GM19324 (cell line): ENCODE data around the gene HIRA.

Source experiments
- ATAC-seq: cut with Tn5 transposase; IDR thresholded peaks from one replicate; pipeline ENCODE4 v1.9.1; 2021; ENCODE audit warnings: mild to moderate bottlenecking, moderate library complexity; ENCODE audit not compliant: unreplicated experiment, low FRiP score

HIRA gene

GRCh38 chr22:19412923-19413322, 18.6 kb downstream of the HIRA start:
- ATAC-seq = no peak

DNA sequence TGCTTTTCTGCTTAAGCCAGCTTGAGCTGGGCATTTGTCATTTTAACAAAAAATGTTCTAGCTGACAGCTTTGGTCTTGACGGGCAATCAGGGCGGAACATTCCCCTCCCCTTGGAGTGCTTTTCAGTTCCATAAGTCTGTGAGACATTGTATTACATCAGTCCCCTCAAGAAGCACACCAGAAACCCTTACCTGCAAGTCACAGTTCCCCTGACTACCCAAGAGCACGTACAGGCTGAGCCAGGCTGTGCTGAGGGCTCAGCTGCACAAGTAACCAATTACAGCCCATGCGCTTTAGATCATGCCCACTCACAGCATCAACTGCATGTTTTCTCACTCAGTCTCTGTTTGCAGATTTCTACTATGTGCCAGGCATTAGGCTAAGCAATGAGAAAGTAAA, 19.1 kb downstream of the HIRA start:
- no peak for ATAC-seq

- no peak for ATAC-seq
Measured at GRCh38 chr22:19411690-19412045, 19.9 kb downstream of the HIRA start.

DNA sequence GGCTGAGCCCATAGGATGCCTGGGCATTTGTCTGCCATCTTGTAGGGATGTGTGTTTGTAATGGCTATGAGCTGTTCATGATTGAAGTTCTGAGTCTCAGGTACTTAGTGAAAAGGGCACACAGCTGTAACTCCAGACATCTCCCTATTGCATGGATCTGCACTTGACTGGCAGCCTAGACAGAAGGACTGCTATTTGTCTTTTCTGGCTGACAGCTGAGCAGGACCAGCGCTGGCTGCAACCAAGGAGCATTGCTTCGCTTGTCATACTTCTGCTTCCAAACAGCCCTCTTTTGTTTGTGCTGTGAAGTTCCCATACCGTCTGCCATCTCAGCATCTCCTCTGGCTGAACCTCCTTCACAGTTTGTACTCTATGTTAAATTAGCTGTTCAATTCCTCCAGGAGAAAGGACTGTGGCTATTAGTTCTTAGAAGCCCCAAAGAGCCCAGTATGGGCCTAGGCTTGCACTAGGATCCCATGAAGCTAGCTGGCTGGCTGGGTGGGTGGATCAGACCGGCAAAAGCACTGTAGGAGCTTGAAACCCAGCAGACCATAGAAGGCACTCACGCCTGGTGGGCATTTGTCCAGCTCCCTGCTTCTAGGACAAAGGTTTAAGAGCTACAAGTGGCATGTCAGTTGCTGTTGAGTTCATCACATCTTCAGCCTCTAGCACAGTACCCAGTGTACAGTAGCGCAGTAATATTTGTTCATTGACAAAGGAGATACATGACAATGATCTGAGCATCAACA, 20.4 kb downstream of the HIRA start:
- ATAC-seq = no peak

- no peak for ATAC-seq
Measured at GRCh38 chr22:19407649-19408606, 23.6 kb downstream of the HIRA start.

- no peak for ATAC-seq
Measured at GRCh38 chr22:19406846-19407245, 24.7 kb downstream of the HIRA start.

DNA sequence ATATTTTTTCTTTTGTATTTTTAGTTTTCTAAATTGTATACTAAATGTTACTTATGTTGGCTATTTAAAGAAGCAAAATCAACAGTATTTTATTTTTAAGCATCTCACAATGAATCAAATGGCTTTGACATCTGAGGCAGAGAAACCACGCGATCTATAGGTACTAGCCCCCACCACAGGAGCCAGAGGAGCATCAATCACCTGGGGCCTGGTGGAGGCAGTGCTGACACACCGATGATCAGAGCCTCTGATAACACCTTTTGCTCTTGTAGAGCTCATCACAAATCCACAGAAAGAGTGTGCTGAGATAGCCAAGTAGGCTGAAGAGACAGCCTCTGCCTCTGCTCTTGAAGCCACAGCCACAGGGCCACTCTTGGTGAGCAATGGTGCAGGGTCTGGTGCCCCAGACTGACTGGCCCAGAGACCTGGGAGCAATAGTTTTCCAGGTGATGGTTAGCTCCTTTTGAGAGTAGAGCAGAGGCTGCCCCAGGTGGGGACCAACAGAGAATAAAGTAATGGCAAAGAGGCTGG, 25.2 kb downstream of the HIRA start:
- ATAC-seq = no peak

GRCh38 chr22:19405652-19406051, 25.9 kb downstream of the HIRA start:
- no peak for ATAC-seq

DNA sequence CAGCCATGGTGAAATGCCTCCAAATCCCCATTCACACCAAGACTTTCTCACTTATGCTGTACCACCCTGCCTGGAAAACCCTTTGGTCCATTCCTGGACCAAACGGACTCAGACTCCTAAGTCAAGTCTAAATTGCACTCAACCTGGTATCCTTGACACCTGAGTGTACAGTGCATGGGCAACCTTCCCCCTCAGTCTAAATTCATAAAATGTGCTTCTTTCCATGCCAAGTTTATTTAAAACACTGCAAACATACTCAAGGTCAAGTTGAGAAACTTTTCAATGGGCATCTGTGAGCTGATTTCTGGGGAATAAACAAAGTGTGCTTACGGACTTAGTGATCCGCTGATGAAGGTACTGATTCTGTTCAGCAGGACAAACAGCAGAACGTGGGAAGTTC, 26.4 kb downstream of the HIRA start:
- no peak for ATAC-seq

- ATAC-seq = no peak
Measured at GRCh38 chr22:19404676-19405075, 26.9 kb downstream of the HIRA start.

DNA sequence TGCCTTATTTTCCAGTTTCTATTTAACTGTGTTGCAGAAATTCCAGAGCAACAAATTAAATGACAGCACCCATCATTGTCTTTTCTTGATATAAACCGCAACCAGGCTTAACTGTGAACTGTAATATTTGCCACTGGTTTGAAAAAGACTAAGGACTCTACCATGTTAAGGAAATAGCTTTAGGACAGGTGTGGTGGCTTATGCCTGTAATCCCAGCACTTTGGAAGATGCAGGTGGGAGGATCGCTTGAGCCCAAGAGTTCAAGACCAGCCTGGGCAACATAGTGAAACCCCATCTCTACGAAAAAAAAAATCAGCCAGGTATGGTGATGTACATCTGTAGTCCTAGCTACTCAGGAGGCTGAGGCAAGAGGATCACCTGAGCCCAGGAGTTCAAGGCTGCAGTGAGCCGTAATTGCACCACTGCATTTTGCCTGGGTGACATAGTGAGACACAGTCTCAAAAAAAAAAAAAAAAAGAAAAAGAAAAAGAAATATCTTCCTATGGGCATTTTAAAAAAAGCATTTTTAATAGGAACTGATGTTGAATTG, 28.8 kb downstream of the HIRA start:
- no peak for ATAC-seq

- no peak for ATAC-seq
Measured at GRCh38 chr22:19401483-19401882, 30.1 kb downstream of the HIRA start.

DNA sequence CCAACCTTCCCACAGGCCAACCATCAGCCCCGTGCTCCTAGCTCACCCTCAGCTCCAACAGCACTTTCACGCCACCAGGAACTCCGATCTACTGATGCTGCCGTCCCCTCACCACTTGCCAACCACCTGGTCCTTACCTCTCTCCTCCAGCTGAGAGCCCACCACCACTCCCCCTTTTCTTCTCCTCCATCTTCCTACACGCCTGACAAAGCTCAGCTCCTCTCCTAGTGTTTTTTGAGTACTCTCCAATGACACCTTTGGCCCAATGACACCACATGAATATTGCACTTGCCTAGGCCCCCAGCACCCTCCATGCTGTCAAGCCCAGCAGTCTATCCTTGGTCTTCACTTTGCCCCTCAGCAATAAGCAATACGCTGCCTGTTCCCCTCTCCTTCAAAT, 30.7 kb downstream of the HIRA start:
- ATAC-seq = no peak

GRCh38 chr22:19398652-19399051, 32.9 kb downstream of the HIRA start:
- no peak for ATAC-seq

DNA sequence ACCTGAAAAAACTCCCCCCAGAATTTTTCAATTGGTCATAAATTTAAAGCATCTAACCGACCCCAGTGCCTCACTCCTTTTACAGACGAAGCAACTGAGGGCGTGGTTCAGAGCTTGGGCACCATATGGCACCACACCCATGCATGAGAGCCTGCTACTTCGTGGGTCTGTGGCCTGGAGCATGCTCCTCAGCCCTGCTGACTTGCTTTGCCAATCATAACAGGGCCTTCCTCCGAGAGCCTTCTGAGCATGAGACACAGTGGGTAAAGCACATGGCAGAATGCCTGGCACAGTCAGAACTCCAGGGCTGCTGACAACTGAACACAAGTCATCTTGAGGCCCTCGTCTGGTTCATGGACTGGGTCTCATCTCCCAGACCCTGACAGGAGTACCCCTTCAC, 33.3 kb downstream of the HIRA start:
- no peak for ATAC-seq

- no peak for ATAC-seq
Measured at GRCh38 chr22:19397734-19398104, 33.8 kb downstream of the HIRA start.

- no peak for ATAC-seq
Measured at GRCh38 chr22:19396934-19397733, 34.4 kb downstream of the HIRA start.

- ATAC-seq = no peak
Measured at GRCh38 chr22:19396561-19396933, 35.0 kb downstream of the HIRA start.

DNA sequence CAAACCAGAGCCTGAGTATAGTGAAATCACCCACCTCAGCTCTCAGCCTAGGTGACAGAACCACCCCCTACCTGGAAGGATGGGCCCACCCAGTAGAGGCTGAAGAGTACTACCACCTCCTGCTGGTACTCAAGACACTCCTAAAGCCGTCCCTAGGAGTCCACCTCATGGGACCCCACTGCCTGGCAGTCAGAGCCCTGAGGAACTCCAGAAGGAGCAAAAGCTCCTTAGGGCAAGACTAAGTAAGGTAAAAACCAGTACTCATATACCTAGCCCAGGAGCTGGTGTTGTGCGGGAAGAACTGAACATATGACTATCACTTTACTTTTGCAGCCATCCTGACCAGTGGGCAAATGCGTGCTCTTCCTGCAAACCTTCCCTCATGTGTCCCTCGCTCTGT, 36.3 kb downstream of the HIRA start:
- no peak for ATAC-seq

DNA sequence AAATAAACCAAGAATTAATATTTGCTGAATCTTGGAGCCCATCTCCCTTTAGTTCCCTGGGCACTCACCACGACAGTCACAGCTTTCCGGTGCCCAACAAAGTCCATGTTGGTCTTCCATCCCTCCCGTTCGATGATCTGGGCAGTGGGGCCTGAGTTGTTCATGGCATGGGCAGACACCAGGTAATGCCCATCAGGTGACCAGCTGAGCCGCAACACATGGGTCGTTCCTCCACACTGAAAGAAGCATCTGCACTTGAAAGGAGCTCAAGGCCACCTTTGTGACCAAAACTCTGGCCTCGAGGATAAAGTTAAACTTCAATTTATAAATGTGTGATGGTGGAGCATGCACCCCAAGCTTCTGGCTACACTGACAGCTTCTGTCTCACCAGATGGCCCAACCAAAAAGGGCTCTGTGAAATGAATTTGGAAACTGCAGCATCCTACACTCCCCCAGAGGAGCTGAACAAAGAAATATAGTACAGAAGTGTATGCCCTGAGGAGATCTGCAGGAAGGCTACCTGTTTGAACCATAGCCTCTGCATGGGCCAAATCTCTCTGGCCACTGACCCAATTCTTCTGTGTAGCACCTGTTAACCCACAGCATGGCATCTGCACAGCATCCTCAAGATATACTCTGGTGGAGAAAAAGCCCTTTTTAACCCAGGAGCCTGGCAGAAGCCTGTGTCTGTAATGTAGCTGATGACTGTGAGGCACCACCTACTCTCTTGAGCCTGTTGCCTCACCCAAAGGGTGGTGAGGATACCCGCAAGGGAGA, 37.1 kb downstream of the HIRA start:
- no peak for ATAC-seq
